HEK293T (cell line): ENCODE data around the gene FGFBP3.

Experiments used
- CTCF ChIA-PET: fragments of 350-600 bp; formaldehyde crosslinking; extraction: SDS; loops from one replicate; lab custom pipeline; 2021; ENCODE audit warnings: antibody characterized with exemption, inconsistent platforms; lab: Yijun Ruan, JAX
- POLR2A ChIA-PET: fragments of 350-600 bp; formaldehyde crosslinking; extraction: SDS; loops from one replicate; lab custom pipeline; 2020; ENCODE audit warnings: antibody characterized with exemption, inconsistent platforms; lab: Yijun Ruan, JAX
- DNase-seq: peaks from one replicate; pipeline ENCODE4 v3.0.0; 2012; ENCODE audit warnings: mixed read lengths; ENCODE audit errors: extremely low spot score
- ARNT ChIP-seq: fragments of 450-650 bp; IDR thresholded peaks from 2 replicates; pipeline ENCODE4 v1.6.1; 2017; ENCODE audit warnings: mild to moderate bottlenecking
- BHLHE40 ChIP-seq: fragments of 450-650 bp; IDR thresholded peaks from 2 replicates; pipeline ENCODE4 v1.6.1; 2016; ENCODE audit warnings: mild to moderate bottlenecking, moderate library complexity, borderline replicate concordance
- CTBP1 ChIP-seq: fragments of 450-650 bp; IDR thresholded peaks from 2 replicates; pipeline ENCODE4 v1.6.1; 2016; ENCODE audit warnings: borderline replicate concordance
- ELF4 ChIP-seq: fragments of 450-650 bp; IDR thresholded peaks from 2 replicates; pipeline ENCODE4 v1.6.1; 2017; ENCODE audit warnings: antibody characterized with exemption
- FOXA1 ChIP-seq: fragments of 450-650 bp; IDR thresholded peaks from 2 replicates; pipeline ENCODE4 v1.6.1; 2016; ENCODE audit warnings: mild to moderate bottlenecking
- FOXK2 ChIP-seq: fragments of 450-650 bp; IDR thresholded peaks from 2 replicates; pipeline ENCODE4 v1.6.1; 2016; ENCODE audit warnings: mild to moderate bottlenecking
- FOXM1 ChIP-seq: fragments of 450-650 bp; IDR thresholded peaks from 2 replicates; pipeline ENCODE4 v1.6.1; 2017; ENCODE audit warnings: mild to moderate bottlenecking, borderline replicate concordance
- HDGF ChIP-seq: fragments of 450-650 bp; IDR thresholded peaks from 2 replicates; pipeline ENCODE4 v1.6.1; 2017; ENCODE audit warnings: antibody characterized with exemption, borderline replicate concordance
- L3MBTL2 ChIP-seq: fragments of 450-650 bp; conservative IDR thresholded peaks from 2 replicates; pipeline ENCODE4 v1.6.1; 2016; ENCODE audit warnings: mild to moderate bottlenecking
- LEF1 ChIP-seq: fragments of 450-650 bp; IDR thresholded peaks from 2 replicates; pipeline ENCODE4 v1.6.1; 2017; ENCODE audit warnings: mild to moderate bottlenecking, borderline replicate concordance
- NFRKB ChIP-seq: fragments of 450-650 bp; IDR thresholded peaks from 2 replicates; pipeline ENCODE4 v1.6.1; 2016; ENCODE audit warnings: mild to moderate bottlenecking, moderate library complexity
- SP1 ChIP-seq: fragments of 450-650 bp; IDR thresholded peaks from 2 replicates; pipeline ENCODE4 v1.6.1; 2017
- SUZ12 ChIP-seq: fragments of 450-650 bp; IDR thresholded peaks from 2 replicates; pipeline ENCODE4 v1.6.1; 2016; ENCODE audit warnings: mild to moderate bottlenecking
- TARDBP ChIP-seq: fragments of 450-650 bp; IDR thresholded peaks from 2 replicates; pipeline ENCODE4 v1.6.1; 2016
- ZNF384 ChIP-seq: fragments of 450-650 bp; IDR thresholded peaks from 2 replicates; pipeline ENCODE4 v1.6.1; 2016
- TF ChIP-seq, protein P1 (sequence below): fragments of 450-650 bp; IDR thresholded peaks from 2 replicates; pipeline ENCODE4 v1.6.1; 2016

Gene FGFBP3

DNA sequence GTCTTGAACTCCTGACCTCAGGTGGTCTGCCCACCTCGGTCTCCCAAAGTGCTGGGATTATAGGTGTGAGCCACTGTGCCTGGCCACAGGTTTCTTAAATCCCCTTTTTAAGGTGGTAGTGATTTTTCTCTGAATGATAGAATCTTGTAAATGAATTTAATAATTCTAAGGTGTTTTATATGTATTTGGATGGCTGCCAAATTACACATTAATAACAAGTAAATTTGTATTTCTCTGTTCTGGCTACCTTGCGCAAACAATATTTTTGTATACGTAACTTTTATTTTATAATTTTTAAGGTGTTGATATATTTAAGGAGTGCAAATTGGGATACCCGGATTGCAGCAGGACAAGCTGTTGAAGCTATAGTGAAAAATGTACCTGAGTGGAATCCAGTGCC, 30.4 kb upstream of the FGFBP3 start:
- POLR2A ChIA-PET = interaction anchor here (2.5 kb wide), 1 partner anchor 16 kb away, joined by 17 read pairs; the partner anchor contains the start of gene BTAF1
- TF ChIP-seq, protein P1, sequence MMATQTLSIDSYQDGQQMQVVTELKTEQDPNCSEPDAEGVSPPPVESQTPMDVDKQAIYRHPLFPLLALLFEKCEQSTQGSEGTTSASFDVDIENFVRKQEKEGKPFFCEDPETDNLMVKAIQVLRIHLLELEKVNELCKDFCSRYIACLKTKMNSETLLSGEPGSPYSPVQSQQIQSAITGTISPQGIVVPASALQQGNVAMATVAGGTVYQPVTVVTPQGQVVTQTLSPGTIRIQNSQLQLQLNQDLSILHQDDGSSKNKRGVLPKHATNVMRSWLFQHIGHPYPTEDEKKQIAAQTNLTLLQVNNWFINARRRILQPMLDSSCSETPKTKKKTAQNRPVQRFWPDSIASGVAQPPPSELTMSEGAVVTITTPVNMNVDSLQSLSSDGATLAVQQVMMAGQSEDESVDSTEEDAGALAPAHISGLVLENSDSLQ = no peak
- TF ChIP-seq BHLHE40 (no peak), FOXM1 (no peak), L3MBTL2 (no peak), CTBP1 (no peak), SP1 (no peak), SUZ12 (no peak), HDGF (no peak), ZNF384 (no peak), ELF4 (no peak), TARDBP (no peak), NFRKB (no peak), LEF1 (no peak), FOXA1 (no peak), FOXK2 (no peak), ARNT (no peak)
- no peak for DNase-seq
- CTCF ChIA-PET = interaction anchor here (0.7 kb wide), 1 partner anchor 13 kb away, joined by 4 read pairs; no protein-coding TSS in a partner anchor

DNA sequence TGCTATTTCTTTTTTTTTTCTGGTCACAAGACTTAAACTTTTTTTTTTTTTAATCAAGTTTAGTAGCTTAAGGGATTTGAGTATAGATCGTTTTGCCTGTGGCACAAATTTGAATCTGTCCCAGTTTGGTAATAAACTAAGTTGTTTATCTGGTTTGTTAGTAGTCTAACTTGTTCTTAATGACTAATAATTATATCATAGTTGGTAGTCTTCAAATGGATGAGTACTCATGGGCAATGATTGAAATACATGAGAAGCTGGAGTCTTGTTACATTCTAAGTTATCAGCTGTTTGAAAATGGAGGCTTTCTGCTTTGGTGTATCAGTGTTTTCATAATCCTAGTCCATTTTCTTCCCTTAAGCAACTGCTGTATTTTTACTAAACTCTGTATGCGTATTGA, 26.6 kb upstream of the FGFBP3 start:
- CTCF ChIA-PET = no interaction called here
- no peak for DNase-seq
- TF ChIP-seq BHLHE40 (no peak), ARNT (no peak), HDGF (no peak), FOXK2 (no peak), TARDBP (no peak), CTBP1 (no peak), FOXM1 (no peak), NFRKB (no peak), L3MBTL2 (no peak), LEF1 (no peak), SUZ12 (no peak), SP1 (no peak), ZNF384 (no peak), FOXA1 (no peak), ELF4 (no peak)
- TF ChIP-seq, protein P1 = no peak
- POLR2A ChIA-PET = interaction anchor here (1.6 kb wide), 1 partner anchor 12 kb away, joined by 6 read pairs; the partner anchor contains the start of gene BTAF1

DNA sequence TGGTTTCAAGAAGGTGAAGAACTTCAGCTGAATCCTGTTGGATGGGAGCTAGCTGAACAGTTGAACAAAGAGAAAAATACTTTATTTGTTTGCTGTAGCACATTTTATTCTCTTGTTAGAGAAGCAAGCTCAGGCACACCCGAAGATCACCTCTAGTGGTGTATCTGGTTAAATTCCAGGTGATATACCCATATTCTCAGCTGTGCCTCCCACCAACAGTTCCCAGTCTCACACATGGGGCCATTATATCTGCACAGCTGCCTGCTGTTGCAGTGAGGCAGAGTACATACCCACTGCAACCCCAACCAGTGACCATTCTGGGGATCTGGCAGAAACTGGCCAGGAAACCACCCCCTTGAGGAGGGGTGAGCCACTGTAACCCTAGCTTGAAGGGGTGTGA, 23.5 kb upstream of the FGFBP3 start:
- no peak for TF ChIP-seq SP1
- no peak for TF ChIP-seq BHLHE40
- no peak for TF ChIP-seq L3MBTL2
- TF ChIP-seq ZNF384 = no peak
- TF ChIP-seq FOXA1 = no peak
- TF ChIP-seq ARNT = no peak
- TF ChIP-seq, protein P1 = no peak
- TF ChIP-seq LEF1 = no peak
- TF ChIP-seq CTBP1 = no peak
- TF ChIP-seq SUZ12 = no peak
- TF ChIP-seq TARDBP = no peak
- TF ChIP-seq FOXK2 = no peak
- TF ChIP-seq FOXM1 = no peak
- TF ChIP-seq ELF4 = no peak
- no peak for TF ChIP-seq HDGF
- TF ChIP-seq NFRKB = no peak
- DNase-seq = no peak
- CTCF ChIA-PET = no interaction called here
- POLR2A ChIA-PET = interaction anchor here (0.7 to 3.2 kb wide), 3 partner anchors 8 to 25 kb away, joined by 3 to 17 read pairs (median 4); partner anchors contain the start of gene BTAF1

- DNase-seq = no peak
- ChIA-PET POLR2A (interaction anchor here (1.2 to 3.2 kb wide), 3 partner anchors 7 to 134 kb away, joined by 3 to 17 read pairs (median 4); partner anchors contain the start of genes BTAF1 and TNKS2), CTCF (no interaction called here)
- TF ChIP-seq ARNT (no peak), HDGF (no peak)
Measured at GRCh38 chr10:91931526-91932190, 22.4 kb upstream of the FGFBP3 start.

- DNase-seq = no peak
- ChIA-PET CTCF (no interaction called here), POLR2A (interaction anchor here (1.2 kb wide), 1 partner anchor 133 kb away, joined by 3 read pairs; the partner anchor contains the start of gene TNKS2)
- TF ChIP-seq ELF4 (no peak), FOXK2 (no peak), ZNF384 (no peak), L3MBTL2 (no peak), HDGF (no peak), BHLHE40 (no peak), NFRKB (no peak), SUZ12 (no peak), ARNT (no peak), TARDBP (no peak), SP1 (no peak), CTBP1 (no peak), LEF1 (no peak), FOXM1 (no peak), FOXA1 (no peak)
- TF ChIP-seq, protein P1 = no peak
Measured at GRCh38 chr10:91930939-91931338, 21.7 kb upstream of the FGFBP3 start.
